Limb (tissue), 2 donors: ENCODE results near the gene ZNF521.

Experiments
- DNase-seq, 2 donors: peaks; one replicate each; pipeline ENCODE4 v3.0.0-alpha.2; 2016; ENCODE audit errors: extremely low spot score in 2 of 2

ZNF521 gene

GRCh38 chr18:25335676-25336075 is 16.3 kb downstream of the ZNF521 start:
- no peak for DNase-seq

DNA sequence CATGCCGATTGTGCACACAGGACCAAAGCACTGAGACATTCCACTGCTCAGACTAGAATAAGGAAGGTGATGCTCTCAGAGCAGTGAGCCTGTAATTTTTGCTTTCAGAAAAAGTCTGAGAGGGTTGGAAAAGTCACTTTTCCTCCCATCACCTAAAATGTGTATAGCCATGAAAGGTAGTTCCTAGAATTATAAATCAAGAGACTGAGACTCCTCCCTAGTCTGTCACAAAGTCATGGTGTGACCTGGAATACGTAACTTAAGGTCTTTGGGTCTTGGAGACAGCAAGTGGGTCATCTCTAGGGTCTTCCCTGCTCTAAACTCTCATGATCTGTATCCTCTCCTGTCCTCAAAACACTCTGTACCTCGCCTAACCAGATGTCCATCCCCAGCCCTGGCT is 16.9 kb downstream of the ZNF521 start:
- no peak for DNase-seq

GRCh38 chr18:25334588-25334987 is 17.4 kb downstream of the ZNF521 start:
- DNase-seq = no peak

DNA sequence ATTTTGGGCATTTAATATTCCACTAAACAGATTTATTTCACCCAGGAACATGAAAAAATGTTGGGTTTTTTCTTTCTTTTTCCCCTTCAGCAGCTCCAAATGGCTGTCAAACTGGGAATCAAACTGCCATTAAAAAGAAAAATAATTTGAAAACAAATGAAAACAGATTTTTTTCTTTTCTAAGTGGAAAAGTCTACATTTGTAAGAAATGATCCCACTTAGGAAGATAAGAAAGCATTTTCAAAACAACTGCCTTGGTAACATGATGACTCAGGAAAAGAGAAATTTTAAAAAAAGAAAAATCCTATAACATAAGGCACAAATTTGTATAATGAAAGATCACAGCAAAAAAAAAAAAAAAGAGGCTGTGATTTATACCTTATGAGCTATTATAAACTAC is 20.0 kb downstream of the ZNF521 start:
- no peak for DNase-seq

DNA sequence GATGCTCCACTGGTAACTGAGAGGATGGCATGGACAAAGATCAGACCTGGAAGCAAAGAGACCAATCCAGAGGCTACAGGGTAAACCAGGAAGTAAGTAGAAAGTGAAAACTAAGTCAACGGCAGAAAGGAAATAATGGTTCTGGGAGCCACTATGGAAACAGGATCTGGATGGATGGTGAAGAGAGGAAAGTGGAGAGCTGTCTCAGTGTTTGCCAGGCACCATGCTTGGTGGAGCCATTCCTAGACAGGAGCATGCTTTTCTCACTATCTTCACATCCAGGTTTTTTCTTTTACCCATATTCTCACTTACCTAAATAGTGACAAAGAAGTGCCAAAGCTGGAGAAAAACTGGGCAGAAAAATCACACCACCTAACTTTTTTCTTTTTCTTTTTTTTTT is 22.2 kb downstream of the ZNF521 start:
- no peak for DNase-seq

GRCh38 chr18:25327584-25327983 is 24.4 kb downstream of the ZNF521 start:
- DNase-seq = peak in 1 of 2 donors; percentile 66

DNA sequence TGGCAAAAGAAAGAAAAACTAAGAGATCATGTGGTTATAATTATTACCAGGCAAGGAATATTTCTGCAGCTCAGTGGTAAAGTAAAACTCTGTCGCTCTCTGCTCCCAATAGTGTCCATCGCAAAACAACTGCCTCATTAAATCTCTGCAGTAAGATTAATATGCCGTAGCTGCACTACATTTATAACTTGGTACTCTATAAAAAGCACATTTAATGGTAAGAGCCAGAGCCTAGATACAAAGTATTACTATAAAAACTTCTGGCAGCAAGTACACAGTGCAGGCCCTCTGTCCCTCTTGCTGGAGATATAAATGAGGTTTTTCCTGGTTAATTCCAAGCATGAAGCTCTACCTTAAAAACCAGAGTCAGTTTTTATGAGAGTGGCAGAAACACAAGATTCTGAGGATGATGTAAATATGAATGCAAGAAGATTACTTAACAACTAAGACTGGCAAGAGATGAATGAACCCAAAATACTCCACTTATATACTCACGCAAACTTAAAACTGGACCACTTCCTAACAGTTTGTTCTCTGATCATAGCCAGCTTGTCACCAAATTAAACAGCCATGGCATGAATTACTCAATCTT is 25.5 kb downstream of the ZNF521 start:
- DNase-seq = peak in 1 of 2 donors; percentile 67

DNA sequence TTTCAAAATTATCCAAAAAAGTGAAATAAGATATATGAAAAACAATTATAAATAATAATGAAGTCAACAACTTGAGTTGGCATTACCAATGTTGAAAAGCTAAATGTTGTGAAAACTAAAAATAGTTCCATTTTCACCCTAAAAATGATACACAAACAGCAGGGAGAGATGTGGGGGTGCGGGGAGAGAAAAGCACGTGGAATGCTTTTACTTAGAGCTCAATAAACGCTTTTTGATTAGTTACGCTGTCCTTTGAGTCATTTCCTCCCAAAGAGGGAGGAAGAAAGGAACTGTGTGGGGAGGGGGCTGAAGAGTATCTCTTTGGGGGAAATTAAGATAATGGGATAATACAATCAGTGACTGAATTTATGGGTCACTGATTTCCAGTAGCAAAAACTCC is 29.2 kb downstream of the ZNF521 start:
- DNase-seq = no peak

DNA sequence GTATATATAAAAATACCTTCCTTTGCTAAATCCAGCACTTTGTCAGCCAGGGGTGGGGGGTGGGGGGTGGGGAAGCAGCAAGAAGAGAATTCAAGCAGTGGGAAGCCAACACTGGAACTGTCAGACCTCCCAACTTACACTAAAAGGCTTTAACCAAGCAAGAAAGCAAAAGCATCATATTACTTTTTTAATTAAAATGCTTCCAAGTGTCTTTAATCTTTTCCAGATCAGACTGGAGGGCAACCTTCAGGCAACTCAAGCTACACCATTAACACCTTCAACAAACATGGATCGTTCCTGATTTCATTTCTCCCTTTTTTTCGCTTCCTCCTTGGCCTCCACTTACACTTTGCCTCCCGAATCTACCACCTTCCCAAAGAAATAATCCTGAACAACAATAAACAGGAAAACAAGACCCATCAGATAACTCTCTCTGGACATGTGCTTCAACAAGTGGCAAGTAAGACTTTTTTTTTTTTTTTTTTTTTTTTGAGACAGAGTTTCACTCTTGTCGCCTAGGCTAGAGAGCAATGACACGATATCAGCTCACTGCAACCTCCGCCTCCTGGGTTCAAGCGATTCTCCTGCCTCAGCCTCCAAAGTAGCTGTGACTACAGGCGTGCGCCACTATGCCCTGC is 35.5 kb downstream of the ZNF521 start:
- no peak for DNase-seq

- no peak for DNase-seq
Observed at GRCh38 chr18:25314838-25315190, 37.2 kb downstream of the ZNF521 start.

DNA sequence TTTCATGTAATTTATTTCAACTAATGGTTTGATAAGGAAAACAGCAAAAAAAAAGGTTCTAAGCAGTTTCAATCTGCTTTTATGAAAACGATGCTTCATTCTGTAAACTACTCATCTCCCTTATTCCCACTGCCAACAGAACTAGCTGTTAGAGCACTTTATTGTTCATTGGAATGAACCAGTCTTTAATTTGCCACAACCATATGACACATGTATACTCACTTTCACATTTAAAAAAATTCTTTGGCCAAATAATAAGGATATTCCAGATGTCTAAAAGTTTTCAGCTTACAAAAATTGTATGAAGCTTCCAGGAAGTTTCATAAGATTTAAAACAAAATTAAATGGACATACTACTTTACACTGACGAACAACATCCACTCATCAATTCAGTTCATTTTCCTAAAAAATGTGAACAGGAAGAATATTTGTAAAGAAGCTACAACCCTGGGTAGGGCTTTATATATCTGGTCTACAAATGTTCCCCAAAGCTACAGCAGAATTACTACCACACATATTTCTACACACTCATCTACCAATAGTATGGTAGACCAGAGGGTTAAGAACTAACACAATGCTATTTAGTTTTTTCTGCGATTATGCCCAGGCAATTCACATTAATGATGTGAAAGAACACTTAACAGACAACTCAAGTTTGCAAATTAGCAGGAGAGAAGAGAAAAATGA is 37.7 kb downstream of the ZNF521 start:
- no peak for DNase-seq

- DNase-seq = no peak
Observed at GRCh38 chr18:25313268-25313667, 38.7 kb downstream of the ZNF521 start.

GRCh38 chr18:25310045-25310444 is 41.9 kb downstream of the ZNF521 start:
- no peak for DNase-seq

GRCh38 chr18:25308381-25308780 is 43.6 kb downstream of the ZNF521 start:
- DNase-seq = no peak

GRCh38 chr18:25307192-25307591 is 44.8 kb downstream of the ZNF521 start:
- DNase-seq = no peak

GRCh38 chr18:25306671-25307070 is 45.3 kb downstream of the ZNF521 start:
- DNase-seq = no peak

DNA sequence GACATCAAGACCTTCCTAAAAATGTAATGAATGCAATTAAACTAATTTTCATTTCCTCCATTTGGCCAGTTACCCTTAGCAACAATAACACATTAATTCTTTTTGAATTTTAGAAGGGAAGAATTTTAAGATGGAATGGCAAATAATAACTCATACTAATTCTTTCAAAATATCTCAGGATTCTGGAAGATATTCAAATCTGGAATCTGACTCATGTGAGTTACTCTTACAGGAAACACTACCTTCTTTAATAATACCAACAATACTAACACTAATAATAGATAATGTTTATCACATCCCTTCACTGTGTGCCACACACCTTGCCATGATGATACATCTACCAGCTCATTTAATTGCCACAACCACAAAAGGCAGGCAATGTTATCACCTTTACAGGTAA is 46.4 kb downstream of the ZNF521 start:
- no peak for DNase-seq

DNA sequence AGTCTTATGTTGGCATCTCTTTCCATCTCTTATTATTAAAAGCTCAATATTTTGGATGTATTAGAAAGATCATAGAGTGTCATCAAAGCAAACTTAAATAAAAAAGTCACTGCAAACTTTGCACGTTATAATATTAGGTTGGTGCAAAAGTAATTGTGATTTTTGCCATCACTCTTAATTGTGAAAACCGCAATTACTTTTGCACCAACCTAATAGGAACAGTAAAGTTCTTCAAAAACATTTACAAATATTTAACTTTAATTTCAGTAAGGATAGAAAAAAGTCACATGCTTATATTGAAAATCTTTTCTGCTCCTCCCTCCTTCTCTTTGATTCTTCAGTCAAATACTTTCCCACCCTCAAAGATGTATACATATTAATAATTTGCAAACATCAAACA is 51.5 kb downstream of the ZNF521 start:
- DNase-seq = no peak

DNA sequence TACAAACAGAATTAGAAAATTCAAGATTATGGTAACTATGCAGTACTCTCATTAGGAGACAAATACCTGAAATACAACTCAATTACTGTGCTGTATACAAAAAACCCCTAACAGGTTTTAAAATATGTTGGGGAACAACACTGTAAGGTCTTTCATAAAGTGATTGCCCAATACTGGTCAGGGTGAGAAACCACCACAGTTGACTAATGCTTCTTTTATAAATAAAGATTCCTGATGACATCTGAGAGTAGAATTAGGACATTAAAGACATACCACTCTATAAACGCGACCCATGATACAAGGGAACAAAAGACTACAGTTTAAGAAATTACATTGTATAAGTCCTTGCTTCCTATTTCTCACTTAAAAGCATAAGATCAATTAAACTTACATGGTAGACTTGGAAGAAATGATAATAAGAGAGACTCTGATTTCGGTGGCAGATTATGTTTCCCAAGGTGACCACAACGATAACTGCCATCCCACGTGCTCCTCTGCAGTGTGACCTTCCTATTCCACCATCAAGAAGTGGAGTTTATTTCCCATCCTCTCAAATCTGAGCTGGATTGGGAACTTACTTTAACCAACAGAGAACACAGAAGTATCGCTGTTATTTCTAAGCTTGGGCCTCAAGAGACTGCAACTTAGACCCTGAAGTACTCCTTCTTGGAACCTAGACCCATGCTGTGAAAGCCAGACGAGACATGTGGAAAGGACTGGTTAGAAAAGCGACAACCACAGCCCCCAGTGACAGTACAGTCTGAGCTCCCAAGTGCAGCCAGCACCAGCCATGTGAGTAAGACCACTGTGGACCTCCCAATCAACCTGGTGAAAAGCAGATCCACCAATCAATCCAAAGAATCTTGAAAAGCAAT is 52.3 kb downstream of the ZNF521 start:
- DNase-seq = no peak

DNA sequence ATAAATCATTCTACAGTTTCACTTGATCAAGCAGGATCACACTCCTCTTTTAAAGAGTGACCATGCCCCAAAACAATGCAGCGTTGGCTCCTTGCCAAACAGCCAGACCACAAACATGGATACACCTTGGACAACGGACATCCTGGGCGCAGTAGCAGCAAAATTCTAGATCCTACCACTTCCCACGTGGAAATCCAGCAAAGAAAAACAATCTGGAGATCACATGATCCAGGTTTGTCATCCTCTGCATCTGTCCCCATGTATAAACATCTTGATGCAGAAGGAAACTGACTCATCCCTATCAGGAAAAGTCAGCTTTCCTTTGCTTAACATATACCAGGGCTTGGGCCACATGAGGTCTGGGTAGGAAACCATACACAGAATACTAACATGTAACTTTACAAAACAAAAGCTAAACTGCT is 53.1 kb downstream of the ZNF521 start:
- DNase-seq = no peak

DNA sequence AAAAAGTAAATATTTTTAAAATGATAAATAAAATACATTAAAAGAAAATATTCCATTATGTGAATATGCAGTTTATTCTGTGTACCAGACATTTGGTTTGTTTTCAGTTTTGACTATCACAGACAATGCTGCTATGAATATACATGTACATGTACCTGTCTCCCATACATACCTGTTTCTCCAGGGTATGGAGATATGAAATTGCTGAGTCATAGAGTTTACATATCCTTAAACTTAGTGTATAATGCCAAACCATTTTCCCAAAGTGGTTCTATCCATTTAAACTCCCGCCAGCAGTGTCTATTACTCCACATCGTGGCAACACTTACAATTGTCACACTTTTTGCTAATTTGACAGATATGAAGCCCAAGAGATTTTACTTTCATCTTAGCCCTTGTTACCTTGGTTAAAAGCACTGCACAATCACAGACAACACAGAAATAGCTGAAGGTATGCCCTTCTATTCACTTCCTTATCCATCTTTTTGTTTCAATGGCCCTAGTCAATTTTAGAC is 56.3 kb downstream of the ZNF521 start:
- DNase-seq = no peak

GRCh38 chr18:25291150-25291549 is 60.8 kb downstream of the ZNF521 start:
- DNase-seq = no peak
